ENCODE measurements around the gene EMILIN2. TPM values are rescaled to one million over a fixed set of nuclear protein-coding genes. Genes with fewer than 3 reads are reported as not detected.

EMILIN2 gene
- total RNA-seq, 2 experiments from 2014 or later, result 0.15 to 1.4 TPM

GRCh38 chr18:2908166-2908945, 61.5 kb downstream of the EMILIN2 start:
- Histone ChIP-seq H3K4me1 (ENCODE audit: insufficient read depth, low read length, poor library complexity, severe bottlenecking) (peaks cover 7% of the 10 kb centered on the region), H3K36me3 (ENCODE audit: insufficient read depth, low read length) (no peaks in the 10 kb centered on the region), H2AFZ (ENCODE audit: low read length) (no peak overlapping the region), H3K9me2 (ENCODE audit: insufficient read depth, low read length) (no peaks in the 10 kb centered on the region), H3K4me2 (ENCODE audit: low read length) (no peak overlapping the region), H3K27ac (ENCODE audit: low read depth, low read length, poor library complexity, severe bottlenecking) (no peak overlapping the region), H3K79me2 (ENCODE audit: insufficient read depth, low read depth, low read length) (no peaks in the 10 kb centered on the region), H4K20me1 (ENCODE audit: insufficient read depth, low read length) (no peaks in the 10 kb centered on the region), H3K4me3 (ENCODE audit: low read depth, low read length, poor library complexity, severe bottlenecking) (no peak overlapping the region), H3K9me3 (ENCODE audit: low read length) (no peaks in the 10 kb centered on the region)
- DNase-seq (ENCODE audit: low spot score), result no peak
- BruUV-seq (replicated peaks), result no TSS peak
- TF ChIP-seq CTCF (conservative IDR thresholded peaks at IDR 0.05; ENCODE audit: low read length) (no peak), EZH2phosphoT487 (IDR thresholded peaks at IDR 0.05; ENCODE audit: borderline replicate concordance, low read depth, low read length) (no peak)
- ChIA-PET POLR2A (interaction anchor here (0.6 kb wide), 1 partner anchor 66 kb away, joined by 3 read pairs; no protein-coding TSS in a partner anchor), CTCF (ENCODE audit: unreplicated experiment) (no interaction called here)
- intact Hi-C loops (cut with micrococcal nuclease; ENCODE audit: unreplicated experiment), result no loop called here

- H3K9me3 ChIP-seq (ENCODE audit: low read length), result no peaks in the 10 kb centered on the region
- no peak overlapping the region for H2AFZ ChIP-seq (ENCODE audit: low read length)
- no peak overlapping the region for H3K27ac ChIP-seq (ENCODE audit: low read depth, low read length, poor library complexity, severe bottlenecking)
- TF ChIP-seq CTCF (conservative IDR thresholded peaks at IDR 0.05; ENCODE audit: low read length) (no peak), EZH2phosphoT487 (IDR thresholded peaks at IDR 0.05; ENCODE audit: borderline replicate concordance, low read depth, low read length) (no peak)
- no peak overlapping the region for H3K4me3 ChIP-seq (ENCODE audit: low read depth, low read length, poor library complexity, severe bottlenecking)
- intact Hi-C loops (cut with micrococcal nuclease; ENCODE audit: unreplicated experiment), result no loop called here
- H4K20me1 ChIP-seq (ENCODE audit: insufficient read depth, low read length), result no peaks in the 10 kb centered on the region
- CTCF ChIA-PET (ENCODE audit: unreplicated experiment), result no interaction called here
- DNase-seq (ENCODE audit: low spot score), result no peak
- no peak overlapping the region for H3K4me2 ChIP-seq (ENCODE audit: low read length)
- no TSS peak for BruUV-seq (replicated peaks)
- POLR2A ChIA-PET, result no interaction called here
- H3K9me2 ChIP-seq (ENCODE audit: insufficient read depth, low read length), result no peaks in the 10 kb centered on the region
- no peaks in the 10 kb centered on the region for H3K79me2 ChIP-seq (ENCODE audit: insufficient read depth, low read depth, low read length)
- no peaks in the 10 kb centered on the region for H3K36me3 ChIP-seq (ENCODE audit: insufficient read depth, low read length)
- H3K4me1 ChIP-seq (ENCODE audit: insufficient read depth, low read length, poor library complexity, severe bottlenecking), result peaks cover 7% of the 10 kb centered on the region
Measured at GRCh38 chr18:2908946-2909335, 62.1 kb downstream of the EMILIN2 start.

- Histone ChIP-seq H3K27ac (ENCODE audit: low read depth, low read length, poor library complexity, severe bottlenecking) (no peak overlapping the region), H4K20me1 (ENCODE audit: insufficient read depth, low read length) (no peaks in the 10 kb centered on the region), H3K4me3 (ENCODE audit: low read depth, low read length, poor library complexity, severe bottlenecking) (no peak overlapping the region), H3K79me2 (ENCODE audit: insufficient read depth, low read depth, low read length) (no peaks in the 10 kb centered on the region), H2AFZ (ENCODE audit: low read length) (no peak overlapping the region), H3K9me2 (ENCODE audit: insufficient read depth, low read length) (no peaks in the 10 kb centered on the region), H3K4me1 (ENCODE audit: insufficient read depth, low read length, poor library complexity, severe bottlenecking) (peaks cover 7% of the 10 kb centered on the region), H3K9me3 (ENCODE audit: low read length) (no peaks in the 10 kb centered on the region), H3K36me3 (ENCODE audit: insufficient read depth, low read length) (no peaks in the 10 kb centered on the region), H3K4me2 (ENCODE audit: low read length) (no peak overlapping the region)
- intact Hi-C loops (cut with micrococcal nuclease; ENCODE audit: unreplicated experiment), result no loop called here
- no peak for DNase-seq (ENCODE audit: low spot score)
- POLR2A ChIA-PET, result no interaction called here
- no peak for TF ChIP-seq CTCF (conservative IDR thresholded peaks at IDR 0.05; ENCODE audit: low read length)
- no peak for TF ChIP-seq EZH2phosphoT487 (IDR thresholded peaks at IDR 0.05; ENCODE audit: borderline replicate concordance, low read depth, low read length)
- BruUV-seq (replicated peaks), result no TSS peak
- CTCF ChIA-PET (ENCODE audit: unreplicated experiment), result no interaction called here
Measured at GRCh38 chr18:2909431-2910140, 62.8 kb downstream of the EMILIN2 start.
